OCI-LY7 (cell line): ENCODE results near the gene LRRC7. TPM values are rescaled to one million over a fixed set of nuclear protein-coding genes. Genes with fewer than 3 reads are reported as not detected.

Experiments used
- BruUV-seq: library from RNA; stranded (reverse); fragments of 400-500 nt; replicated peaks from 2 replicates; lab custom pipeline; 2021; lab: Mats Ljungman, UMichigan
- CTCF ChIA-PET: fragments of 300-600 bp; sonication (Branson Sonifier 250); formaldehyde crosslinking; loops from one replicate; lab custom pipeline; 2022; ENCODE audit warnings: antibody characterized with exemption; ENCODE audit not compliant: unreplicated experiment; lab: Charles Lee
- POLR2A ChIA-PET: fragments of 300-600 bp; sonication (Branson Sonifier 250); formaldehyde crosslinking; loops from one replicate; lab custom pipeline; 2022; ENCODE audit warnings: antibody characterized with exemption; lab: Charles Lee
- DNase-seq: peaks from one replicate; pipeline ENCODE4 v3.0.0-alpha.2; 2015; ENCODE audit warnings: low spot score
- H2AFZ ChIP-seq: fragments of 200-600 bp; sonication (generic), shearing (Covaris generic); 2 replicates; pipeline ENCODE4 v1.6.1; 2014; ENCODE audit warnings: mild to moderate bottlenecking, antibody characterized with exemption, low read length, moderate library complexity
- H3K27ac ChIP-seq: fragments of 200-600 bp; sonication (generic); 2 replicates; pipeline ENCODE4 v1.5.1; 2014; ENCODE audit warnings: mixed run types, low read depth, mild to moderate bottlenecking, moderate library complexity, low read length, inconsistent platforms; ENCODE audit not compliant: poor library complexity, severe bottlenecking
- H3K36me3 ChIP-seq: fragments of 200-600 bp; sonication (generic); 2 replicates; pipeline ENCODE4 v1.6.1; 2014; ENCODE audit warnings: mild to moderate bottlenecking, antibody characterized with exemption, low read length, moderate library complexity, mixed read lengths; ENCODE audit not compliant: insufficient read depth
- H3K4me1 ChIP-seq: fragments of 200-600 bp; sonication (generic); 2 replicates; pipeline ENCODE4 v1.5.1; 2014; ENCODE audit warnings: mild to moderate bottlenecking, low read length; ENCODE audit not compliant: insufficient read depth, poor library complexity, severe bottlenecking
- H3K4me2 ChIP-seq: fragments of 200-600 bp; sonication (generic); 2 replicates; pipeline ENCODE4 v1.6.1; 2014; ENCODE audit warnings: mild to moderate bottlenecking, low read length
- H3K4me3 ChIP-seq: fragments of 200-600 bp; sonication (generic); 2 replicates; pipeline ENCODE4 v1.5.1; 2014; ENCODE audit warnings: mild to moderate bottlenecking, low read depth, low read length; ENCODE audit not compliant: poor library complexity, severe bottlenecking
- H3K79me2 ChIP-seq: fragments of 200-600 bp; sonication (generic); 2 replicates; pipeline ENCODE4 v1.6.1; 2016; ENCODE audit warnings: low read depth, mild to moderate bottlenecking, low read length, moderate library complexity, mixed read lengths; ENCODE audit not compliant: insufficient read depth
- H3K9me2 ChIP-seq: fragments of 200-600 bp; sonication (generic); 2 replicates; pipeline ENCODE4 v1.6.1; 2016; ENCODE audit warnings: mild to moderate bottlenecking, low read length, mixed read lengths; ENCODE audit not compliant: insufficient read depth
- H3K9me3 ChIP-seq: fragments of 200-600 bp; sonication (generic); 2 replicates; pipeline ENCODE4 v1.6.1; 2014; ENCODE audit warnings: mild to moderate bottlenecking, mixed run types, low read length, mixed read lengths
- H4K20me1 ChIP-seq: fragments of 200-600 bp; sonication (generic); 2 replicates; pipeline ENCODE4 v1.6.1; 2014; ENCODE audit warnings: mild to moderate bottlenecking, antibody characterized with exemption, low read length, moderate library complexity, mixed read lengths; ENCODE audit not compliant: insufficient read depth
- EZH2phosphoT487 ChIP-seq: fragments of 200-600 bp; sonication (generic); IDR thresholded peaks from 2 replicates; pipeline ENCODE4 v1.6.1; 2018; ENCODE audit warnings: low read depth, borderline replicate concordance, mild to moderate bottlenecking, mixed run types, antibody characterized with exemption, low read length, moderate library complexity, mixed read lengths
- intact Hi-C: fragments of 100-400 bp; cut with micrococcal nuclease; formaldehyde crosslinking; loops from one replicate; pipeline ENCODE4 v1.10.0; 2022; ENCODE audit not compliant: unreplicated experiment
- total RNA-seq, 2 experiments: library from RNA; depleted of rRNA in 1 of 2; stranded (reverse); fragments of >200 nt in 1 of 2; shearing (Covaris generic) in 1 of 2; gene quantifications; 2 replicates each; pipeline ENCODE4 v1.2.3, GENCODE V29; 2014 to 2022
- TF ChIP-seq, protein P1 (sequence below): fragments of 200-600 bp; sonication (generic); conservative IDR thresholded peaks from 2 replicates; pipeline ENCODE4 v1.5.1; 2014; ENCODE audit warnings: mild to moderate bottlenecking, antibody characterized with exemption, low read length, moderate library complexity, mixed read lengths

LRRC7 gene
- total RNA-seq, 2 experiments from 2014 or later: not detected

DNA sequence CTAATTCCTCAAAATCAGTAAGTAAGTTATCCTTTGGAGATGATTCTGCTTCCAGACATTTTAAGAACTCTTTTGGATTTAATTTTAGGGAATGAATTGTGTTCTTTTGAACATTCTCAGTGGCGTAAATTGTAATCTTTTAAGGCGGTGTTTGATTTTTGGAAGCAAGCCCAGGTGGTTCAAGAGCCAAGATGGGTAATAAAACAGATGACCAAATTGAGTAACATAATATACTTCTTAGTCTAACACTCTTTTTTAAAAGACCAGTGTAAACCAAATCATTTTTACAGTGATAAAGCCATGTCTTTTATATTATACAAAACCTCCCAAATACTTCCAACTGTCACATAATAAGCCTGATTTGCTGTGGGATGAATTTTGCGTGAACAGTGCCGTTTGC lies 503.9 kb downstream of the LRRC7 start:
- TF ChIP-seq EZH2phosphoT487: no peak
- TF ChIP-seq, protein P1, sequence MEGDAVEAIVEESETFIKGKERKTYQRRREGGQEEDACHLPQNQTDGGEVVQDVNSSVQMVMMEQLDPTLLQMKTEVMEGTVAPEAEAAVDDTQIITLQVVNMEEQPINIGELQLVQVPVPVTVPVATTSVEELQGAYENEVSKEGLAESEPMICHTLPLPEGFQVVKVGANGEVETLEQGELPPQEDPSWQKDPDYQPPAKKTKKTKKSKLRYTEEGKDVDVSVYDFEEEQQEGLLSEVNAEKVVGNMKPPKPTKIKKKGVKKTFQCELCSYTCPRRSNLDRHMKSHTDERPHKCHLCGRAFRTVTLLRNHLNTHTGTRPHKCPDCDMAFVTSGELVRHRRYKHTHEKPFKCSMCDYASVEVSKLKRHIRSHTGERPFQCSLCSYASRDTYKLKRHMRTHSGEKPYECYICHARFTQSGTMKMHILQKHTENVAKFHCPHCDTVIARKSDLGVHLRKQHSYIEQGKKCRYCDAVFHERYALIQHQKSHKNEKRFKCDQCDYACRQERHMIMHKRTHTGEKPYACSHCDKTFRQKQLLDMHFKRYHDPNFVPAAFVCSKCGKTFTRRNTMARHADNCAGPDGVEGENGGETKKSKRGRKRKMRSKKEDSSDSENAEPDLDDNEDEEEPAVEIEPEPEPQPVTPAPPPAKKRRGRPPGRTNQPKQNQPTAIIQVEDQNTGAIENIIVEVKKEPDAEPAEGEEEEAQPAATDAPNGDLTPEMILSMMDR: no peak
- no peak for DNase-seq
- no peaks in the 10 kb centered on the region for H3K79me2 ChIP-seq
- H3K36me3 ChIP-seq: no peaks in the 10 kb centered on the region
- no peak overlapping the region for H3K27ac ChIP-seq
- no peak overlapping the region for H3K4me2 ChIP-seq
- no peak overlapping the region for H3K4me3 ChIP-seq
- H2AFZ ChIP-seq: no peak overlapping the region
- ChIA-PET POLR2A (no interaction called here), CTCF (no interaction called here)
- H3K9me3 ChIP-seq: no peaks in the 10 kb centered on the region
- intact Hi-C loops: no loop called here
- no peaks in the 10 kb centered on the region for H3K9me2 ChIP-seq
- BruUV-seq: no TSS peak
- H3K4me1 ChIP-seq: no peaks in the 10 kb centered on the region
- H4K20me1 ChIP-seq: no peaks in the 10 kb centered on the region

DNA sequence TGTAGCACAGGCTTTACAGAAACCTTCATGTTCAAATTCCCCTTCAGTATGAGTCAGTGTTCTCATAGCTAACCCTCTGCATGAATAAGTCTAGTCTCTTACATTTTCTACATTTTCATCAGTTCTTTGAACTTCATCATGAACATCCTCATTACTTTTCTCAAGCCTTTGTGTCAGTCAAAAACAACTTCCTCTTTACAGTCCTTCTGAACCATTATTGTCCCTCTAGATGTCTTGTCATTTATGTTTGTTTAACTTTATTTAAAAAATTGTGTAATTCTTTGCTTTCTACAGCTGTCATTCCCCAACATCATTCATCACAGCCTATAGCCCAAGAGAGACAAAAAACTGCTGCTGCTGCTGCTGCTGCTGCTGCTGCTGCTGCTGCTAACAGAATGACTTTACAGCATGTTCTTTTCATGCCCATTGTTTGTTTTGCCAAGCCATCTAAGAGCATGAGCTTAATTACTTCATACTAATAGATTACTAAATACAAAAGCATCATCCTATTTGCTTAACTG lies 504.6 kb downstream of the LRRC7 start:
- POLR2A ChIA-PET: interaction anchor here (1.3 kb wide), 1 partner anchor 11 kb away, joined by 3 read pairs; no protein-coding TSS in a partner anchor
- Histone ChIP-seq H3K4me1 (no peaks in the 10 kb centered on the region), H3K36me3 (no peaks in the 10 kb centered on the region), H3K27ac (no peak overlapping the region), H3K4me3 (no peak overlapping the region), H3K79me2 (no peaks in the 10 kb centered on the region), H3K9me3 (no peaks in the 10 kb centered on the region), H3K9me2 (no peaks in the 10 kb centered on the region), H4K20me1 (no peaks in the 10 kb centered on the region), H2AFZ (no peak overlapping the region), H3K4me2 (no peak overlapping the region)
- TF ChIP-seq, protein P1: no peak
- TF ChIP-seq EZH2phosphoT487: no peak
- intact Hi-C loops: no loop called here
- CTCF ChIA-PET: no interaction called here
- no TSS peak for BruUV-seq
- DNase-seq: no peak

DNA sequence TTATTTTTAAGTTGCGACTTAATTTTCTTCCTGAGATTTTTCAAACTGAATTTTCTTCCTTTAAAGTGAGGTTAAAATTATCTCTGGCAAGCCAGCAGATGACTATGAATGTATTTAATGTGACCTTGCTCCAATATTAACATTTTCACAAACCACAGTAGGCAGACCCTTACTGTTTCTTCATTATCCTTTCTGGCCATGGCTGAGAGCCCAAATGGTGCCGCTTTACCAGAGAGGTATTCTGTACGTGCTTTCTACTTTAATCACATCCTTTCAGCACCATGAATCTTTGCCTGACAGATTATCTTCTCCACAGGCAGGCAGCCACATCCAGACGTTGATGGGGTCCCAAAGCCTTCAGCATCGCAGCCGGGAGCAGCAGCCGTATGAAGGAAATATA lies 508.0 kb downstream of the LRRC7 start:
- POLR2A ChIA-PET: interaction anchor here (1.3 kb wide), 1 partner anchor 16 kb away, joined by 3 read pairs; no protein-coding TSS in a partner anchor
- intact Hi-C loops: no loop called here
- no TSS peak for BruUV-seq

More for the DNA sequence above, 508.0 kb downstream of the LRRC7 start:
- no peak for DNase-seq
- Histone ChIP-seq H3K4me3 (no peak overlapping the region), H2AFZ (no peak overlapping the region), H3K36me3 (no peaks in the 10 kb centered on the region), H3K79me2 (no peaks in the 10 kb centered on the region), H3K27ac (no peak overlapping the region), H3K9me3 (no peaks in the 10 kb centered on the region), H3K4me2 (no peak overlapping the region), H4K20me1 (no peaks in the 10 kb centered on the region), H3K9me2 (no peaks in the 10 kb centered on the region), H3K4me1 (no peaks in the 10 kb centered on the region)
- CTCF ChIA-PET: no interaction called here
- TF ChIP-seq, protein P1: no peak
- TF ChIP-seq EZH2phosphoT487: no peak
